ENCODE results near the gene RARRES1.

DNA sequence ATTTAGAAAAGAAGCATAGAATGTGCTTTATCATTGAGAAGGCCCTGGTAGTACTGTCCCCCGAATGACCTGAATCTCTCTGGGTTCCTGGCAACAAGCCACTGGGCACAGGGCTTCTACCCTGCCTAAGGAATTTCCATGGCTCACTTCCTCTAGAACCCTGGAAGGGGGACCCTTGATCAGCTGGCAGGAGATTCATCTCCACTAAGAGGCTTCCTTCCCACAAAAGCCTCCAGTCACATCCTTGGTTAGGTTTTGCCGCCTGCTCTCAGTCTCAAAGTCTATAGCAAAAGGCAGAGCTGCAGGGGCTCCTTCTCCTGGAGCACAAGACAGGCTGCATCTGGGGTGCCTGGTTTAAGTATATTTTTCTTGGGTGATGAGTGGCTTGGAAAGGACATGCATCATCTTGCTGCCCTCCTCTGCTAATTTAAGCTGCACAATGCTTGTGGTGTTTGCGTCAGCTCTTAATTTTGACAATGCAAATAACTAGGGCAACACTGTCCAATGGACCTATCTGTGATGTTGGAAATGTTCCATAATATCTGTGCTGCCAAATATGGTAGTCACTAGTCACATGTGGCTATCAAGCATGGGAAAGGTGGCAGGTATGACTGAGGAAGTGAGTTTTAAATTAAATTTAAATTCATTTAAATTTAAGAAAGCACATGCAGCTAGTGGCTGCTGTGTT lies 33.4 kb upstream of the RARRES1 start:
- TF ChIP-seq, protein P1, sequence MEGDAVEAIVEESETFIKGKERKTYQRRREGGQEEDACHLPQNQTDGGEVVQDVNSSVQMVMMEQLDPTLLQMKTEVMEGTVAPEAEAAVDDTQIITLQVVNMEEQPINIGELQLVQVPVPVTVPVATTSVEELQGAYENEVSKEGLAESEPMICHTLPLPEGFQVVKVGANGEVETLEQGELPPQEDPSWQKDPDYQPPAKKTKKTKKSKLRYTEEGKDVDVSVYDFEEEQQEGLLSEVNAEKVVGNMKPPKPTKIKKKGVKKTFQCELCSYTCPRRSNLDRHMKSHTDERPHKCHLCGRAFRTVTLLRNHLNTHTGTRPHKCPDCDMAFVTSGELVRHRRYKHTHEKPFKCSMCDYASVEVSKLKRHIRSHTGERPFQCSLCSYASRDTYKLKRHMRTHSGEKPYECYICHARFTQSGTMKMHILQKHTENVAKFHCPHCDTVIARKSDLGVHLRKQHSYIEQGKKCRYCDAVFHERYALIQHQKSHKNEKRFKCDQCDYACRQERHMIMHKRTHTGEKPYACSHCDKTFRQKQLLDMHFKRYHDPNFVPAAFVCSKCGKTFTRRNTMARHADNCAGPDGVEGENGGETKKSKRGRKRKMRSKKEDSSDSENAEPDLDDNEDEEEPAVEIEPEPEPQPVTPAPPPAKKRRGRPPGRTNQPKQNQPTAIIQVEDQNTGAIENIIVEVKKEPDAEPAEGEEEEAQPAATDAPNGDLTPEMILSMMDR (IDR thresholded peaks at IDR 0.05 in 8 of 11, conservative IDR thresholded peaks at IDR 0.05 in 3 of 11): no peak
- no peak for TF ChIP-seq POLR2A (IDR thresholded peaks at IDR 0.05)
